Spleen (tissue), 7 donors: ENCODE results near the gene KCNK13.

ENCODE experiments used
- CTCF ChIP-seq, 11 experiments: fragments of 200-600 bp in 7 of 11; fragments of 450-650 bp in 4 of 11; sonication (generic) in 4 of 11; IDR thresholded peaks in 8 of 11; conservative IDR thresholded peaks in 3 of 11; 1 replicate in 7 of 11; 2 replicates in 4 of 11; pipeline versions ENCODE4 v1.4.0 to v1.8.0; 2016 to 2021; ENCODE audit warnings: antibody characterized with exemption in 11 of 11, inconsistent platforms in 4 of 11, mild to moderate bottlenecking in 1 of 11
- POLR2AphosphoS5 ChIP-seq, 3 donors: sonication (generic); formaldehyde crosslinking; IDR thresholded peaks; one replicate each; pipeline ENCODE4 v1.5.1; 2017; ENCODE audit warnings: antibody characterized with exemption in 3 of 3
- donor health status: DM: no; HTN: no; CAD: no; lungs with moderate emphysema.
- donor health status: DM: no; HTN: no; CAD: no.
- donor health status: DM: no; HTN: no; CAD: no.

GRCh38 chr14:90177539-90178189, 115.9 kb downstream of the KCNK13 start:
- TF ChIP-seq CTCF (IDR thresholded peaks at IDR 0.05 in 8 of 11, conservative IDR thresholded peaks at IDR 0.05 in 3 of 11): no peak
- no peak for TF ChIP-seq POLR2AphosphoS5 (IDR thresholded peaks at IDR 0.05)
